ENCODE measurements around the gene TPP1.

DNA sequence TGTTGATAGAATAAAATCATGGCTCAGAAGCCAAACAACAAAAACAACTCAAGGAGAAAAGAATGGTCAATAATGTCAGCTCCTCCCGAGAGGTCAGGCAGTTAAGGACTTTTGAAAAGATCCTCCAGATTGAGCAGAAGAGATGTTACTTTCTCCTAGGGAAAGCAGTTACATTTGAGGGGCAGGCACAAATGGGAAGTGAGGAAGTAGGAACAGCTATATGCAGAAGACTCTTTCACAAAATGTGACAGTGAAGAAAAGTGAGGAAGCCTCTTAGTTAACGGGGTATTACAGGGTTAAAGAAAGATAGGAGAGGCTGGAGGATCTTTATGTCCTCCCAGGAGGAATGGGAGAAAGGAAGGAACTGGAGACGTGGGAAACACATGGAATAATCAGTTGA, 33.0 kb upstream of the TPP1 start:
- TF ChIP-seq, protein P1, sequence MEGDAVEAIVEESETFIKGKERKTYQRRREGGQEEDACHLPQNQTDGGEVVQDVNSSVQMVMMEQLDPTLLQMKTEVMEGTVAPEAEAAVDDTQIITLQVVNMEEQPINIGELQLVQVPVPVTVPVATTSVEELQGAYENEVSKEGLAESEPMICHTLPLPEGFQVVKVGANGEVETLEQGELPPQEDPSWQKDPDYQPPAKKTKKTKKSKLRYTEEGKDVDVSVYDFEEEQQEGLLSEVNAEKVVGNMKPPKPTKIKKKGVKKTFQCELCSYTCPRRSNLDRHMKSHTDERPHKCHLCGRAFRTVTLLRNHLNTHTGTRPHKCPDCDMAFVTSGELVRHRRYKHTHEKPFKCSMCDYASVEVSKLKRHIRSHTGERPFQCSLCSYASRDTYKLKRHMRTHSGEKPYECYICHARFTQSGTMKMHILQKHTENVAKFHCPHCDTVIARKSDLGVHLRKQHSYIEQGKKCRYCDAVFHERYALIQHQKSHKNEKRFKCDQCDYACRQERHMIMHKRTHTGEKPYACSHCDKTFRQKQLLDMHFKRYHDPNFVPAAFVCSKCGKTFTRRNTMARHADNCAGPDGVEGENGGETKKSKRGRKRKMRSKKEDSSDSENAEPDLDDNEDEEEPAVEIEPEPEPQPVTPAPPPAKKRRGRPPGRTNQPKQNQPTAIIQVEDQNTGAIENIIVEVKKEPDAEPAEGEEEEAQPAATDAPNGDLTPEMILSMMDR (IDR thresholded peaks at IDR 0.05; ENCODE audit: low read depth, low read length, missing input control) = no peak
- TF ChIP-seq JUND (IDR thresholded peaks at IDR 0.05) = no peak
- TF ChIP-seq, protein P2, sequence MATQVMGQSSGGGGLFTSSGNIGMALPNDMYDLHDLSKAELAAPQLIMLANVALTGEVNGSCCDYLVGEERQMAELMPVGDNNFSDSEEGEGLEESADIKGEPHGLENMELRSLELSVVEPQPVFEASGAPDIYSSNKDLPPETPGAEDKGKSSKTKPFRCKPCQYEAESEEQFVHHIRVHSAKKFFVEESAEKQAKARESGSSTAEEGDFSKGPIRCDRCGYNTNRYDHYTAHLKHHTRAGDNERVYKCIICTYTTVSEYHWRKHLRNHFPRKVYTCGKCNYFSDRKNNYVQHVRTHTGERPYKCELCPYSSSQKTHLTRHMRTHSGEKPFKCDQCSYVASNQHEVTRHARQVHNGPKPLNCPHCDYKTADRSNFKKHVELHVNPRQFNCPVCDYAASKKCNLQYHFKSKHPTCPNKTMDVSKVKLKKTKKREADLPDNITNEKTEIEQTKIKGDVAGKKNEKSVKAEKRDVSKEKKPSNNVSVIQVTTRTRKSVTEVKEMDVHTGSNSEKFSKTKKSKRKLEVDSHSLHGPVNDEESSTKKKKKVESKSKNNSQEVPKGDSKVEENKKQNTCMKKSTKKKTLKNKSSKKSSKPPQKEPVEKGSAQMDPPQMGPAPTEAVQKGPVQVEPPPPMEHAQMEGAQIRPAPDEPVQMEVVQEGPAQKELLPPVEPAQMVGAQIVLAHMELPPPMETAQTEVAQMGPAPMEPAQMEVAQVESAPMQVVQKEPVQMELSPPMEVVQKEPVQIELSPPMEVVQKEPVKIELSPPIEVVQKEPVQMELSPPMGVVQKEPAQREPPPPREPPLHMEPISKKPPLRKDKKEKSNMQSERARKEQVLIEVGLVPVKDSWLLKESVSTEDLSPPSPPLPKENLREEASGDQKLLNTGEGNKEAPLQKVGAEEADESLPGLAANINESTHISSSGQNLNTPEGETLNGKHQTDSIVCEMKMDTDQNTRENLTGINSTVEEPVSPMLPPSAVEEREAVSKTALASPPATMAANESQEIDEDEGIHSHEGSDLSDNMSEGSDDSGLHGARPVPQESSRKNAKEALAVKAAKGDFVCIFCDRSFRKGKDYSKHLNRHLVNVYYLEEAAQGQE (IDR thresholded peaks at IDR 0.05) = no peak
- TF ChIP-seq FOXA1 (IDR thresholded peaks at IDR 0.05) = no peak
- TF ChIP-seq EGR1 (IDR thresholded peaks at IDR 0.05; ENCODE audit: low read depth in 2 of 2) = no peak
- no peak for TF ChIP-seq MAX (IDR thresholded peaks at IDR 0.05)
- TF ChIP-seq RAD21 (IDR thresholded peaks at IDR 0.05) = no peak
- no peak for TF ChIP-seq ATF3 (IDR thresholded peaks at IDR 0.05)
- no peak for TF ChIP-seq TAF1 (conservative IDR thresholded peaks at IDR 0.05)
- no peak for TF ChIP-seq GABPA (IDR thresholded peaks at IDR 0.05 in 1 of 2, conservative IDR thresholded peaks at IDR 0.05 in 1 of 2)
- no peak for TF ChIP-seq HNF4G (IDR thresholded peaks at IDR 0.05)
- TF ChIP-seq YY1 (IDR thresholded peaks at IDR 0.05) = no peak
- no peak for TF ChIP-seq SP1 (IDR thresholded peaks at IDR 0.05)
- TF ChIP-seq HNF4A (conservative IDR thresholded peaks at IDR 0.05) = no peak

Data from liver (tissue), 3 donors.